ENCODE results near the gene C1QTNF8. TPM values are rescaled to one million over a fixed set of nuclear protein-coding genes. Genes with fewer than 3 reads are reported as not detected.
A peak's percentile ranks its signal among the peaks of the same experiment; 100 is the strongest.

C1QTNF8 gene
- total and polyA plus RNA-seq, 2 of the 13 experiments (the other 11 are each of a cell fraction or from before 2014, with no cell fraction given): 0.09 TPM; not detected in 1

DNA sequence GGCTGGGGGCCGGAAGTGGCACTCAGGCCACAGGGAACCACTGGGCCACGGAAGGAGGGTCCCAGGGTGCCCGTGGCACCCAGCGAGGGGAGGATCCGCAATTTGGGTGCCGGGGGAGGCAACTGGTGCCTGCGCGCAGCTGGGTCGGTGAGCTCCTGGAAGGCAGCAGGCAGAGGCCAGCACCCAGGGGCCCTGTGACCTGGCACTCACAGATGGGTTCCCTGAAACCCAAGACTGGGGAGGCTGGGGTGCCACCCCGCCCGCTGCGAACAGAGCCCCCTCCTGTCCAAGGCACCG lies 22.8 kb downstream of the C1QTNF8 start:
- Histone ChIP-seq H2AFZ (ENCODE audit: low read length) (no peak overlapping the region), H3K36me3 (replicated peaks in 1 of 2; ENCODE audit: control insufficient read depth in 1 of 2, insufficient read depth in 2 of 2, low read length in 2 of 2) (no peaks in the 10 kb centered on the region), H4K20me1 (ENCODE audit: insufficient read depth, low read length) (0 out of 2 replicates have a peak, but pooled peaks cover 5% of the 10 kb centered on the region), H3K4me2 (ENCODE audit: low read depth, low read length) (no peak overlapping the region), H3K4me1 (ENCODE audit: insufficient read depth, low read length) (peaks cover 27% of the 10 kb centered on the region), H3K27ac (ENCODE audit: extremely low read length, insufficient read depth, low read length) (no peak overlapping the region), H3K9me3 (ENCODE audit: low read length) (no peaks in the 10 kb centered on the region), H3K27me3 (ENCODE audit: control insufficient read depth in 1 of 2, insufficient read depth in 2 of 2, low read length in 2 of 2) (peaks cover 9 to 57% of the 10 kb centered on the region in 2 experiments; a peak in 4 of 5 replicates), H3K4me3 (replicated peaks in 1 of 3; ENCODE audit: insufficient read depth in 1 of 3, low read depth in 2 of 3, low read length in 3 of 3) (no peak overlapping the region), H3K9ac (ENCODE audit: insufficient read depth, low read depth, low read length) (no peak overlapping the region), H3K79me2 (ENCODE audit: insufficient read depth, low read length) (no peaks in the 10 kb centered on the region)
- ATAC-seq (no peak), FAIRE-seq (no peak), DNase-seq (ENCODE audit: low spot score) (no peak)
- 92% methylated on average over 6 of the region's 13 CpGs for WGBS (ENCODE audit: low lambda C conversion rate)
- intact Hi-C loops (cut with micrococcal nuclease; ENCODE audit: unreplicated experiment) (no loop called here), in situ Hi-C loops (cut with HindIII; ENCODE audit: extremely low pct_ligation_motif_present, low pct_unique_long_range_greater_than_20kb) (no loop called here)
- no TSS peak for BruUV-seq (replicated peaks)
- CTCF ChIA-PET (ENCODE audit: low intra/inter-chr PET ratio, low total read pairs): interaction anchor here (1.7 to 2.0 kb wide), 2 partner anchors 17 to 30 kb away, joined by 8 read pairs; no protein-coding TSS in a partner anchor
- POLR2A ChIA-PET: no interaction called here
- TF ChIP-seq, protein P1, sequence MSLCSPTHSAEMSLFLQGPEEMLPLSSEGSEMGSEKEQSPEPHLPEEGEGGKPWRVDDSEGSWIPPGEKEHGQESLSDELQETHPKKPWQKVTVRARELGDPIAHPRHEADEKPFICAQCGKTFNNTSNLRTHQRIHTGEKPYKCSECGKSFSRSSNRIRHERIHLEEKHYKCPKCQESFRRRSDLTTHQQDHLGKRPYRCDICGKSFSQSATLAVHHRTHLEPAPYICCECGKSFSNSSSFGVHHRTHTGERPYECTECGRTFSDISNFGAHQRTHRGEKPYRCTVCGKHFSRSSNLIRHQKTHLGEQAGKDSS (CRISPR knock-in tag; IDR thresholded peaks at IDR 0.05; ENCODE audit: borderline replicate concordance, low read depth): 0 out of 2 replicates have a peak, but pooled peaks have one; percentile 2
- TF ChIP-seq POLR2G (IDR thresholded peaks at IDR 0.05; ENCODE audit: low read depth, low read length) (0 out of 2 replicates have a peak, but pooled peaks have one; percentile 33), ZNF235 (CRISPR knock-in tag; IDR thresholded peaks at IDR 0.05; ENCODE audit: borderline replicate concordance) (0 out of 2 replicates have a peak, but pooled peaks have one; percentile 16), ZNF737 (CRISPR knock-in tag; IDR thresholded peaks at IDR 0.05; ENCODE audit: borderline replicate concordance) (no peak)

DNA sequence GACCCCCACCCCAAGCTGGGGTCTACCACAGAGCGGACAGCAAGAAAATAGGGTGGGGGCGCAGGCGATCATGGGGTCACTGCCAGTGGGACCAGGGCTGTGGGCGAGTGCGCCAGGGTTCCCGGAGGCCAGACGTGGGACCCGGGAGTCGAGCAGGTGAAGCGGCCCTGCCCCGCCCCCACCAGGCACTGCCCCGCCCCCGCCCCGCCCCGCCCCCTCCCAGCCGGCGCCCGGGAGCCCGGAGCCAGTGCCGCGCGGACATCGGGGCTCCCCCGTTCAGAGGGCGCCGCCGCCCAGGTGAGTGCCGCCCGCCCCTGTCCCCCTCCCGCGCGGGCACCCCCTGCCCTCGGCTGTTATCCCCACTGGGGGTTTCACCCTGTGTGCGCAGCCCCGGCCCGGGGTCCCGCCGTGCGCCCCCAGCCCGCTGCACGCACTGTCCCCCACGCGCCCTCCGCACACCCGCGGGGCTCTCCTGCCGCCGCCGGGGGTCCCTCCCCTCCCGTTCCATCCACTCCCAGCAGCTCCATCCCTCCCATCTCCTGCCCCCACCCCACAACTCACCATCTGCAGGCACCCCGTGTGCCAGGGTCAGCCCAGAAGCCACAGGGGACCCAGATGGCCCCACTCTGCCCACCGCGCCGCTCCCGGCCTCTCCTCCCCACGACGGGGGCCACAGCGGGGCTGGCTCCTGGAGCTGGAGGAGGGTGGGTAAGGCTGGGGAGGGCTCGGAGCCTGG lies 23.4 kb downstream of the C1QTNF8 start, which contains the start of gene SSTR5:
TSS of gene SSTR5 (plus strand) at position 222 of the 736 bp plus-strand sequence. CDS start 6,122 bp downstream, outside the sequence.
- 0 out of 2 replicates have a peak, but pooled peaks cover 5% of the 10 kb centered on the region for H4K20me1 ChIP-seq (ENCODE audit: insufficient read depth, low read length)
- WGBS (ENCODE audit: low lambda C conversion rate): 49% methylated on average over 18 of the region's 59 CpGs
- intact Hi-C loops (cut with micrococcal nuclease; ENCODE audit: unreplicated experiment) (no loop called here), in situ Hi-C loops (cut with HindIII; ENCODE audit: extremely low pct_ligation_motif_present, low pct_unique_long_range_greater_than_20kb) (no loop called here)
- no peak within 1 kb of the TSS for H3K9ac ChIP-seq (ENCODE audit: insufficient read depth, low read depth, low read length)
- no peaks in the 10 kb centered on the region for H3K9me3 ChIP-seq (ENCODE audit: low read length)
- H3K27ac ChIP-seq (ENCODE audit: extremely low read length, insufficient read depth, low read length): no peak within 1 kb of the TSS
- peaks cover 22% of the 10 kb centered on the region for H3K4me1 ChIP-seq (ENCODE audit: insufficient read depth, low read length)
- BruUV-seq (replicated peaks): no TSS peak
- H3K4me3 ChIP-seq (replicated peaks in 1 of 3; ENCODE audit: insufficient read depth in 1 of 3, low read depth in 2 of 3, low read length in 3 of 3): no peak within 1 kb of the TSS
- CTCF ChIA-PET (ENCODE audit: low intra/inter-chr PET ratio, low total read pairs): interaction anchor here (1.7 kb wide), 1 partner anchor 31 kb away, joined by 8 read pairs; no protein-coding TSS in a partner anchor
- no peak for DNase-seq (ENCODE audit: low spot score)
- H3K79me2 ChIP-seq (ENCODE audit: insufficient read depth, low read length): no peaks in the 10 kb centered on the region
- FAIRE-seq: no peak
- H3K36me3 ChIP-seq (replicated peaks in 1 of 2; ENCODE audit: control insufficient read depth in 1 of 2, insufficient read depth in 2 of 2, low read length in 2 of 2): no peaks in the 10 kb centered on the region
- H2AFZ ChIP-seq (ENCODE audit: low read length): no peak within 1 kb of the TSS
- no peak within 1 kb of the TSS for H3K4me2 ChIP-seq (ENCODE audit: low read depth, low read length)
- POLR2A ChIA-PET: no interaction called here
- peaks cover 9 to 62% of the 10 kb centered on the region in 2 experiments; a peak in 4 of 5 replicates for H3K27me3 ChIP-seq (ENCODE audit: control insufficient read depth in 1 of 2, insufficient read depth in 2 of 2, low read length in 2 of 2)
- ATAC-seq: no peak
- TF ChIP-seq ZNF432 (CRISPR knock-in tag; IDR thresholded peaks at IDR 0.05; ENCODE audit: borderline replicate concordance) (no peak), YEATS4 (CRISPR knock-in tag; IDR thresholded peaks at IDR 0.05; ENCODE audit: borderline replicate concordance) (no peak), ZNF446 (CRISPR knock-in tag; IDR thresholded peaks at IDR 0.05) (no peak), ZNF792 (CRISPR knock-in tag; IDR thresholded peaks at IDR 0.05) (no peak), POLR2A (IDR thresholded peaks at IDR 0.05; ENCODE audit: insufficient read depth in 1 of 2, low read depth in 2 of 2, low read length in 2 of 2) (peak in 1 of 2 experiments; percentile 16; a peak in 1 of 4 replicates), HNRNPK (IDR thresholded peaks at IDR 0.05; ENCODE audit: low read depth, low read length, poor library complexity, severe bottlenecking) (peak; percentile 16), GFI1 (CRISPR knock-in tag; IDR thresholded peaks at IDR 0.05; ENCODE audit: borderline replicate concordance) (no peak)
- TF ChIP-seq, protein P2, sequence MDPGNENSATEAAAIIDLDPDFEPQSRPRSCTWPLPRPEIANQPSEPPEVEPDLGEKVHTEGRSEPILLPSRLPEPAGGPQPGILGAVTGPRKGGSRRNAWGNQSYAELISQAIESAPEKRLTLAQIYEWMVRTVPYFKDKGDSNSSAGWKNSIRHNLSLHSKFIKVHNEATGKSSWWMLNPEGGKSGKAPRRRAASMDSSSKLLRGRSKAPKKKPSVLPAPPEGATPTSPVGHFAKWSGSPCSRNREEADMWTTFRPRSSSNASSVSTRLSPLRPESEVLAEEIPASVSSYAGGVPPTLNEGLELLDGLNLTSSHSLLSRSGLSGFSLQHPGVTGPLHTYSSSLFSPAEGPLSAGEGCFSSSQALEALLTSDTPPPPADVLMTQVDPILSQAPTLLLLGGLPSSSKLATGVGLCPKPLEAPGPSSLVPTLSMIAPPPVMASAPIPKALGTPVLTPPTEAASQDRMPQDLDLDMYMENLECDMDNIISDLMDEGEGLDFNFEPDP (CRISPR knock-in tag; conservative IDR thresholded peaks at IDR 0.05): no peak
